ENCODE measurements around the gene SYNPO2.

DNA sequence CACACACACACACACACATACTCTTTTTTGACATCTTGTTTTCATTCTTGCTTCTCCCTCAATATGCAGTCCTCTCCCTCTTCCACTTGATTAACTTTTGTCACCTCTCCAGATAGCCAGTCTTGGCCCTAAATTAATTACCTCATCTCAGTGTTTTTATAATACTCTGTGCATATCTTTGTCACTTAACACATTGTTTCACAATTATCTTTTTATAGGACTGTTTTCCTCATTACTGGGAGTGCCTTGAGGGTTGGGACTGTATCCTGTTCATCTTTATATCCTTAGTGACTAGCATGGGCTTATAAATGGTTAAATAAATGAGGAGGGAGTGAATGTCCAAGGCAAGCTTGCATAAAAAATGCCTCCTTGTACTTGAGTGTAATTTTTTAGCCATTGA lies 33.1 kb downstream of the SYNPO2 start:
- TF ChIP-seq, protein P1, sequence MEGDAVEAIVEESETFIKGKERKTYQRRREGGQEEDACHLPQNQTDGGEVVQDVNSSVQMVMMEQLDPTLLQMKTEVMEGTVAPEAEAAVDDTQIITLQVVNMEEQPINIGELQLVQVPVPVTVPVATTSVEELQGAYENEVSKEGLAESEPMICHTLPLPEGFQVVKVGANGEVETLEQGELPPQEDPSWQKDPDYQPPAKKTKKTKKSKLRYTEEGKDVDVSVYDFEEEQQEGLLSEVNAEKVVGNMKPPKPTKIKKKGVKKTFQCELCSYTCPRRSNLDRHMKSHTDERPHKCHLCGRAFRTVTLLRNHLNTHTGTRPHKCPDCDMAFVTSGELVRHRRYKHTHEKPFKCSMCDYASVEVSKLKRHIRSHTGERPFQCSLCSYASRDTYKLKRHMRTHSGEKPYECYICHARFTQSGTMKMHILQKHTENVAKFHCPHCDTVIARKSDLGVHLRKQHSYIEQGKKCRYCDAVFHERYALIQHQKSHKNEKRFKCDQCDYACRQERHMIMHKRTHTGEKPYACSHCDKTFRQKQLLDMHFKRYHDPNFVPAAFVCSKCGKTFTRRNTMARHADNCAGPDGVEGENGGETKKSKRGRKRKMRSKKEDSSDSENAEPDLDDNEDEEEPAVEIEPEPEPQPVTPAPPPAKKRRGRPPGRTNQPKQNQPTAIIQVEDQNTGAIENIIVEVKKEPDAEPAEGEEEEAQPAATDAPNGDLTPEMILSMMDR (IDR thresholded peaks at IDR 0.05): no peak
- TF ChIP-seq EZH2 (IDR thresholded peaks at IDR 0.05; ENCODE audit: borderline replicate concordance, insufficient read depth, low read depth, low read length, poor library complexity, severe bottlenecking): no peak

Data from B cell (primary cell).